Psoas muscle (tissue), 8 donors: ENCODE measurements around the gene PAX5. TPM values are rescaled to one million over a fixed set of nuclear protein-coding genes. Genes with fewer than 3 reads are reported as not detected.

Experiments used
- ATAC-seq, 4 donors: fragments of 200-7000 bp; cut with Tn5 transposase; one replicate each; pipeline ENCODE4 v1.9.1; 2020; ENCODE audit warnings: moderate library complexity in 3 of 4, mild to moderate bottlenecking in 2 of 4
- DNase-seq, 2 donors: peaks; one replicate each; pipeline ENCODE4 v3.0.0-alpha.2; 2020
- H3K27ac ChIP-seq: fragments of 200-600 bp; one replicate; pipeline ENCODE4 v1.8.0; 2022
- H3K27me3 ChIP-seq, 3 donors: fragments of 200-600 bp in 1 of 3; one replicate each; pipeline versions ENCODE4 v1.6.1 to v1.8.0; 2013 to 2022; ENCODE audit warnings: low read length in 2 of 3, mild to moderate bottlenecking in 2 of 3, moderate library complexity in 1 of 3; ENCODE audit not compliant: insufficient read depth in 3 of 3
- H3K36me3 ChIP-seq, 2 donors: fragments of 200-600 bp in 1 of 2; one replicate each; pipeline versions ENCODE4 v1.6.1 to v1.8.0; 2013 to 2022; ENCODE audit warnings: low read depth in 1 of 2, mild to moderate bottlenecking in 1 of 2, moderate library complexity in 1 of 2; ENCODE audit not compliant: insufficient read depth in 1 of 2
- H3K4me1 ChIP-seq: fragments of 200-600 bp; one replicate; pipeline ENCODE4 v1.8.0; 2022
- H3K4me3 ChIP-seq: fragments of 200-600 bp; one replicate; pipeline ENCODE4 v1.8.0; 2022; ENCODE audit warnings: mild to moderate bottlenecking
- H3K9me3 ChIP-seq: fragments of 200-600 bp; one replicate; pipeline ENCODE4 v1.8.0; 2022
- CTCF ChIP-seq: fragments of 200-600 bp; IDR thresholded peaks from one replicate; pipeline ENCODE4 v1.8.0; 2022; ENCODE audit warnings: antibody characterized with exemption
- WGBS, 3 donors: extraction: QIAGEN DNeasy Blood & Tissue Kit; methylation state at CpG; one replicate each; pipeline versions ENCODE4 v1.1.6 to v1.1.7; 2013; 5-methylcytosine and 5-hydroxymethylcytosine counted together
- intact Hi-C, 2 donors: fragments of 100-400 bp; cut with DNase I; formaldehyde crosslinking; loops; one replicate each; pipeline versions ENCODE4 v1.11.0 to v1.14.2; 2022
- polyA plus RNA-seq, 3 donors: library from polyadenylated mRNA; stranded (reverse); fragments of 200-250 nt; gene quantifications; one replicate each; pipeline ENCODE4 v1.2.3, GENCODE V29; 2013
- total RNA-seq, 4 donors: library from RNA; stranded (reverse); fragmentation: NEBNext Ultra II Directional in 2 of 4; extraction: Animal tissue kit (Norgen Biotek cat#: 25700) in 2 of 4; gene quantifications; one replicate each; pipeline versions ENCODE4 v1.2.1 to v1.2.4, GENCODE V29; 2021 to 2023
- donor health status: healthy with polysubstance abuse.
- donor health status: DM: no; HTN: no; CAD: no; lungs with moderate emphysema.
- donor health status: Bipolar disorder and iron deficiency.
- donor health status: healthy.
- donor health status: DM: yes; HTN: yes; CAD: no.
- donor health status: DM: no; HTN: no; CAD: no.
- donor health status: DM: no; HTN: no; CAD: no.
- donor health status: DM: yes; HTN: yes; CAD: no.

Gene PAX5
- total and polyA plus RNA-seq, 7 donors: under 0.01 to 0.50 (median 0.06) TPM; not detected in 3

- Histone ChIP-seq H3K4me1 (peaks cover 2% of the 10 kb centered on the region), H3K27ac (no peak overlapping the region), H3K9me3 (no peaks in the 10 kb centered on the region), H3K4me3 (no peak overlapping the region), H3K36me3 (no peaks in the 10 kb centered on the region), H3K27me3 (peaks cover 0 to 4% (median 0%) of the 10 kb centered on the region in 3 donors)
- ATAC-seq (no peak), DNase-seq (no peak)
- 84 to 86% (median 85%) methylated on average over 18 of the region's 18 CpGs for WGBS, 3 donors
- intact Hi-C loops: no loop called here
- no peak for TF ChIP-seq CTCF
These were observed 135.5 kb downstream of the PAX5 start for GRCh38 chr9:36898431-36899020.

- TF ChIP-seq CTCF: no peak
- no peak overlapping the region for H3K4me3 ChIP-seq
- DNase-seq (no peak), ATAC-seq (no peak)
- no peaks in the 10 kb centered on the region for H3K9me3 ChIP-seq
- H3K27ac ChIP-seq: no peak overlapping the region
- peaks cover 4% of the 10 kb centered on the region for H3K4me1 ChIP-seq
- no peaks in the 10 kb centered on the region for H3K36me3 ChIP-seq
- WGBS, 3 donors: 35 to 50% (median 43%) methylated on average over 2 of the region's 2 CpGs
- H3K27me3 ChIP-seq: peaks cover 0 to 4% (median 0%) of the 10 kb centered on the region in 3 donors
- intact Hi-C loops: no loop called here
These were observed 136.6 kb downstream of the PAX5 start for GRCh38 chr9:36897478-36897877.

DNA sequence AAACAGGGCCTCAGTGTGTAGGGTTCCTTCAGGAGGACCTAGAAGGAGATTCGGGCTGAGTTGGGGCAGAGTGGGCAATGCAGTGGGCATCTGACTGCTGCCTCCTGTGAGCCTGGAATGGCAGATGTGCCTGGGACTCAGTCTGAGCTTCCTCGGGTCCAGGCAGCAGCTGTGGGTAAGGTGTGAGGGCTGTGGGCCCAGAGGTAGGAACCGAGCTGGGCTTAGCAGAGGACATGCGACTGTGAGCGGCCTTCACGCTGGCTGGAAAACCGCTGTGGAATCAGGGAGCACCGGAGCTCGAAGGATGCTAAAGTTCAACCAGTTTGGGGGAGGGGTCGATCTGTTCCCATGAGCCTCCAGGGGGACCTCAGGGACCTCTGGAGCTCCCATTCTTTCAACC lies 137.0 kb downstream of the PAX5 start:
- Histone ChIP-seq H3K4me1 (peaks cover 4% of the 10 kb centered on the region), H3K9me3 (no peaks in the 10 kb centered on the region), H3K27me3 (peaks cover 0 to 4% (median 0%) of the 10 kb centered on the region in 3 donors), H3K36me3 (no peaks in the 10 kb centered on the region), H3K4me3 (no peak overlapping the region), H3K27ac (no peak overlapping the region)
- ATAC-seq (no peak), DNase-seq (no peak)
- WGBS, 3 donors: 70 to 78% (median 76%) methylated on average over 10 of the region's 10 CpGs
- TF ChIP-seq CTCF: no peak
- intact Hi-C loops: no loop called here

DNA sequence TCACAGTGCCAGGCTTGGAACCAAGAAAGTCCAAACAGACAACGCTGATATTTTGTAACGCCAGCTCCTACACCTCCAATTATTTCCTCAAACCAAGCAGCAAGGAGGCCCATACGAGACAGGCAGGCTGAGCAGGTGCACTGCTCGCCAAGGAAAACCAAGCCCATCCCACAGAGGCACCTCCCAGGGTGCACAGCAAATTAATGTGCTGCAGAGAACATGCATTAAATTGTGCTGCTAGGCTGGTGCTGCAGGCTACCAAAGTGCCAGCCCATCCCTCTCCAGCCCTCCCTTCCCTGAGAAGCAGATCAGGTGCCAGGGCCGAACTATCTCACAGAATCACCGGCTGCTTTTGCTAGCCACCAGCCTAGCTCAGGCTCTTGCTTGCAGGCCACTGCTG lies 137.8 kb downstream of the PAX5 start:
- intact Hi-C loops: no loop called here
- DNase-seq: no peak
- H3K9me3 ChIP-seq: no peaks in the 10 kb centered on the region
- no peaks in the 10 kb centered on the region for H3K36me3 ChIP-seq
- peaks cover 4% of the 10 kb centered on the region for H3K4me1 ChIP-seq
- H3K27ac ChIP-seq: no peak overlapping the region
- TF ChIP-seq CTCF: no peak
- peaks cover 0 to 4% (median 0%) of the 10 kb centered on the region in 3 donors for H3K27me3 ChIP-seq
- ATAC-seq: no peak
- 51 to 79% (median 64%) methylated on average over 6 of the region's 6 CpGs for WGBS, 3 donors
- H3K4me3 ChIP-seq: no peak overlapping the region

- intact Hi-C loops: no loop called here
- 60 to 84% (median 76%) methylated on average over 5 of the region's 5 CpGs for WGBS, 3 donors
- Histone ChIP-seq H3K4me1 (peaks cover 4% of the 10 kb centered on the region), H3K4me3 (no peak overlapping the region), H3K9me3 (no peaks in the 10 kb centered on the region), H3K27ac (no peak overlapping the region), H3K27me3 (peaks cover 0 to 4% (median 0%) of the 10 kb centered on the region in 3 donors), H3K36me3 (no peaks in the 10 kb centered on the region)
- TF ChIP-seq CTCF: no peak
- ATAC-seq: no peak
- no peak for DNase-seq
These were observed 138.3 kb downstream of the PAX5 start for GRCh38 chr9:36895744-36896260.
